22Rv1 (cell line): Measurements from ENCODE around the gene EHMT1.

Experiments used
- CTCF ChIP-seq: fragments of 450-650 bp; IDR thresholded peaks from 2 replicates; pipeline ENCODE4 v1.5.1; 2017; ENCODE audit warnings: mild to moderate bottlenecking
- ZFX ChIP-seq: fragments of 450-650 bp; IDR thresholded peaks from 2 replicates; pipeline ENCODE4 v1.6.1; 2017; ENCODE audit warnings: antibody characterized with exemption, borderline replicate concordance

GRCh38 chr9:137873858-137874362 lies 255.1 kb downstream of the EHMT1 start:
- no peak for TF ChIP-seq CTCF
- no peak for TF ChIP-seq ZFX
